H1 (cell line): ENCODE measurements around the gene GALNT6. TPM values are rescaled to one million over a fixed set of nuclear protein-coding genes. Genes with fewer than 3 reads are reported as not detected.

Experiments used
- BCL11A ChIP-seq, 2 experiments: IDR thresholded peaks; one replicate each; pipeline ENCODE4 v1.6.1; 2011; ENCODE audit warnings: low read depth in 2 of 2, low read length in 2 of 2, mild to moderate bottlenecking in 2 of 2
- CREB1 ChIP-seq: IDR thresholded peaks from 2 replicates; pipeline ENCODE4 v1.6.1; 2012; ENCODE audit warnings: inconsistent platforms
- CTCF ChIP-seq, 3 experiments: IDR thresholded peaks; 1 replicate in 2 of 3; 2 replicates in 1 of 3; pipeline versions ENCODE4 v1.5.1 to v1.6.1; 2011; ENCODE audit warnings: low read length in 3 of 3, mild to moderate bottlenecking in 3 of 3, inconsistent platforms in 2 of 3, low read depth in 1 of 3, moderate library complexity in 1 of 3; ENCODE audit not compliant: insufficient read depth in 1 of 3; ENCODE audit errors: control extremely low read depth in 1 of 3
- GABPA ChIP-seq: IDR thresholded peaks from 2 replicates; pipeline ENCODE4 v1.6.1; 2011; ENCODE audit warnings: mild to moderate bottlenecking, low read length, moderate library complexity, borderline replicate concordance; ENCODE audit not compliant: insufficient read depth
- JUN ChIP-seq: IDR thresholded peaks from 2 replicates; pipeline ENCODE4 v1.6.1; 2011; ENCODE audit warnings: low read depth, mild to moderate bottlenecking, improper control_type of control experiment, low read length
- KDM1A ChIP-seq: fragments of 200-600, 300-600 bp; sonication (generic); IDR thresholded peaks from 2 replicates; pipeline ENCODE4 v1.7.1; 2016; ENCODE audit warnings: mild to moderate bottlenecking, low read length, borderline replicate concordance
- ZNF274 ChIP-seq: IDR thresholded peaks from 2 replicates; pipeline ENCODE4 v1.7.0; 2012; ENCODE audit warnings: low read length, borderline replicate concordance; ENCODE audit errors: extremely low read depth
- polyA plus RNA-seq, 7 experiments: library from polyadenylated mRNA; depleted of rRNA in 3 of 7; stranded (reverse) in 5 of 7; unstranded in 2 of 7; fragments of >200 nt in 5 of 7; fragments of 200-250 nt in 2 of 7; gene quantifications; 1 replicate in 5 of 7; 2 replicates in 1 of 7; 4 replicates in 1 of 7; pipeline versions ENCODE4 v1.2.1 to v1.2.3, GENCODE V29; 2011 to 2013; ENCODE audit warnings: missing spikeins in 2 of 7, mixed read lengths in 2 of 7
- total RNA-seq: library from RNA; stranded (reverse); fragmentation: NEBNext Ultra II Directional; extraction: Animal tissue kit (Norgen Biotek cat#: 25700); gene quantifications from 2 replicates; pipeline ENCODE4 v1.2.1, GENCODE V29; 2021

GALNT6 gene
- total and polyA plus RNA-seq, 2 of the 8 experiments (the other 6 are each of a cell fraction or from before 2014, with no cell fraction given) = 5.8 to 10.7 TPM

- no peak for TF ChIP-seq CTCF (IDR thresholded peaks at IDR 0.05; ENCODE audit: control extremely low read depth in 1 of 3, insufficient read depth in 1 of 3, low read depth in 1 of 3, low read length in 3 of 3)
- no peak for TF ChIP-seq GABPA
- no peak for TF ChIP-seq KDM1A
- no peak for TF ChIP-seq CREB1
- TF ChIP-seq BCL11A (IDR thresholded peaks at IDR 0.05; ENCODE audit: low read depth in 2 of 2, low read length in 2 of 2) = no peak
- no peak for TF ChIP-seq JUN
- no peak for TF ChIP-seq ZNF274
Observed at GRCh38 chr12:51401486-51401885, 10.3 kb upstream of the GALNT6 start (continued).
